ENCODE measurements around the gene SLC6A11.

GRCh38 chr3:10774129-10774670 lies 41.8 kb upstream of the SLC6A11 start:
- TF ChIP-seq POLR2A (IDR thresholded peaks at IDR 0.05) (no peak), CTCF (IDR thresholded peaks at IDR 0.05) (no peak)

Data from esophagus squamous epithelium (tissue), 4 donors.